ENCODE measurements around the gene POLE4. TPM values are rescaled to one million over a fixed set of nuclear protein-coding genes. Genes with fewer than 3 reads are reported as not detected.

Gene POLE4
- total RNA-seq, 4 donors from 2014 or later, result 14.2 to 41.2 (median 33.8) TPM

GRCh38 chr2:75002007-75002406, 43.6 kb downstream of the POLE4 start:
- no peak for TF ChIP-seq CTCF (IDR thresholded peaks at IDR 0.05)
- TF ChIP-seq POLR2A (IDR thresholded peaks at IDR 0.05), result no peak
- no peaks in the 10 kb centered on the region for H3K27me3 ChIP-seq
- no peak for DNase-seq
- no peaks in the 10 kb centered on the region for H3K9me3 ChIP-seq
- no peak overlapping the region for H3K27ac ChIP-seq
- no peaks in the 10 kb centered on the region for H3K36me3 ChIP-seq
- intact Hi-C loops (cut with DNase I; ENCODE audit: low total_unique reads), result no loop called here
- H3K4me3 ChIP-seq, result no peak overlapping the region
- no peaks in the 10 kb centered on the region for H3K4me1 ChIP-seq

GRCh38 chr2:75003276-75003675, 44.8 kb downstream of the POLE4 start:
- Histone ChIP-seq H3K27me3 (no peaks in the 10 kb centered on the region), H3K4me1 (no peaks in the 10 kb centered on the region), H3K4me3 (no peak overlapping the region), H3K9me3 (no peaks in the 10 kb centered on the region), H3K27ac (no peak overlapping the region), H3K36me3 (no peaks in the 10 kb centered on the region)
- no peak for TF ChIP-seq POLR2A (IDR thresholded peaks at IDR 0.05)
- no peak for TF ChIP-seq CTCF (IDR thresholded peaks at IDR 0.05)
- no peak for DNase-seq
- intact Hi-C loops (cut with DNase I; ENCODE audit: low total_unique reads), result no loop called here

GRCh38 chr2:75003773-75004172, 45.3 kb downstream of the POLE4 start:
- Histone ChIP-seq H3K9me3 (no peaks in the 10 kb centered on the region), H3K36me3 (no peaks in the 10 kb centered on the region), H3K4me3 (no peak overlapping the region), H3K4me1 (no peaks in the 10 kb centered on the region), H3K27me3 (no peaks in the 10 kb centered on the region), H3K27ac (no peak overlapping the region)
- DNase-seq, result no peak
- intact Hi-C loops (cut with DNase I; ENCODE audit: low total_unique reads), result no loop called here
- TF ChIP-seq POLR2A (IDR thresholded peaks at IDR 0.05), result no peak
- TF ChIP-seq CTCF (IDR thresholded peaks at IDR 0.05), result no peak

GRCh38 chr2:75006041-75006440, 47.6 kb downstream of the POLE4 start:
- Histone ChIP-seq H3K4me3 (no peak overlapping the region), H3K4me1 (no peaks in the 10 kb centered on the region), H3K27me3 (no peaks in the 10 kb centered on the region), H3K27ac (no peak overlapping the region), H3K36me3 (no peaks in the 10 kb centered on the region), H3K9me3 (no peaks in the 10 kb centered on the region)
- no peak for DNase-seq
- TF ChIP-seq CTCF (IDR thresholded peaks at IDR 0.05), result no peak
- no peak for TF ChIP-seq POLR2A (IDR thresholded peaks at IDR 0.05)
- intact Hi-C loops (cut with DNase I; ENCODE audit: low total_unique reads), result no loop called here

- intact Hi-C loops (cut with DNase I; ENCODE audit: low total_unique reads), result no loop called here
- no peaks in the 10 kb centered on the region for H3K36me3 ChIP-seq
- TF ChIP-seq CTCF (IDR thresholded peaks at IDR 0.05), result no peak
- TF ChIP-seq POLR2A (IDR thresholded peaks at IDR 0.05), result no peak
Observed at GRCh38 chr2:75007061-75007460, 48.6 kb downstream of the POLE4 start.

More at GRCh38 chr2:75007061-75007460, 48.6 kb downstream of the POLE4 start:
- Histone ChIP-seq H3K9me3 (no peaks in the 10 kb centered on the region), H3K4me1 (no peaks in the 10 kb centered on the region), H3K27me3 (no peaks in the 10 kb centered on the region), H3K27ac (no peak overlapping the region), H3K4me3 (no peak overlapping the region)
- no peak for DNase-seq
